WTC11 (cell line): ENCODE measurements around the gene KRT82. TPM values are rescaled to one million over a fixed set of nuclear protein-coding genes. Genes with fewer than 3 reads are reported as not detected.

ENCODE experiments used
- ATAC-seq: fragments of 200-7000 bp; cut with Tn5 transposase; 2 replicates; pipeline ENCODE4 v1.10.0; 2021; ENCODE audit warnings: mild to moderate bottlenecking, moderate library complexity
- CTCF ChIA-PET: fragments of 300-600 bp; sonication (Branson Sonifier 250); formaldehyde crosslinking; loops from one replicate; lab custom pipeline; 2021; ENCODE audit warnings: antibody characterized with exemption; lab: Charles Lee
- POLR2A ChIA-PET: fragments of 350-600 bp; sonication (Branson Sonifier 250); formaldehyde crosslinking; loops from one replicate; lab custom pipeline; 2021; ENCODE audit warnings: antibody characterized with exemption; lab: Charles Lee
- DNase-seq: peaks from one replicate; pipeline ENCODE4 v3.0.0; 2021; ENCODE audit warnings: low spot score
- H3K27ac Mint-ChIP-seq: 2 replicates; pipeline ENCODE4 v1.8.0; 2021; ENCODE audit warnings: mixed read lengths
- H3K27me3 Mint-ChIP-seq: 2 replicates; pipeline ENCODE4 v1.8.0; 2021; ENCODE audit warnings: low read depth, mild to moderate bottlenecking, moderate library complexity, mixed read lengths
- H3K36me3 Mint-ChIP-seq: 2 replicates; pipeline ENCODE4 v1.8.0; 2021; ENCODE audit warnings: mixed read lengths
- H3K4me1 Mint-ChIP-seq: 2 replicates; pipeline ENCODE4 v1.8.0; 2022; ENCODE audit warnings: mixed read lengths
- H3K4me3 Mint-ChIP-seq: 2 replicates; pipeline ENCODE4 v1.8.0; 2021; ENCODE audit warnings: mild to moderate bottlenecking, moderate library complexity, mixed read lengths
- H3K9me3 Mint-ChIP-seq: 2 replicates; pipeline ENCODE4 v1.8.0; 2021; ENCODE audit warnings: mixed read lengths
- CTCF ChIP-seq: fragments of 200-600 bp; IDR thresholded peaks from 2 replicates; pipeline ENCODE4 v1.8.0; 2022; ENCODE audit warnings: antibody characterized with exemption
- FOXP4 ChIP-seq: sonication (generic); formaldehyde crosslinking; IDR thresholded peaks from 2 replicates; pipeline ENCODE4 v1.8.0; 2022; ENCODE audit warnings: mild to moderate bottlenecking, missing genetic modification reagents
- NFATC4 ChIP-seq: fragments of 250-450 bp; sonication (Bioruptor Pico); IDR thresholded peaks from 2 replicates; pipeline ENCODE4 v1.9.0; 2021; ENCODE audit warnings: mild to moderate bottlenecking
- PRDM15 ChIP-seq: sonication (generic); formaldehyde crosslinking; IDR thresholded peaks from 2 replicates; pipeline ENCODE4 v1.8.0; 2022; ENCODE audit warnings: missing genetic modification reagents
- PRRX2 ChIP-seq: fragments of 250-450 bp; sonication (Bioruptor Pico); IDR thresholded peaks from 2 replicates; pipeline ENCODE4 v1.8.0; 2021; ENCODE audit warnings: mild to moderate bottlenecking
- RELA ChIP-seq: sonication (generic); formaldehyde crosslinking; IDR thresholded peaks from 2 replicates; pipeline ENCODE4 v1.8.1; 2022; ENCODE audit warnings: missing genetic modification reagents, mild to moderate bottlenecking, borderline replicate concordance
- SMAD4 ChIP-seq: sonication (generic); formaldehyde crosslinking; IDR thresholded peaks from 2 replicates; pipeline ENCODE4 v1.8.0; 2022; ENCODE audit warnings: mild to moderate bottlenecking, missing genetic modification reagents
- TEAD4 ChIP-seq: sonication (generic); formaldehyde crosslinking; IDR thresholded peaks from 2 replicates; pipeline ENCODE4 v1.8.0; 2022; ENCODE audit warnings: mild to moderate bottlenecking, missing genetic modification reagents
- ZBTB21 ChIP-seq: sonication (generic); formaldehyde crosslinking; IDR thresholded peaks from 2 replicates; pipeline ENCODE4 v1.8.1; 2023; ENCODE audit warnings: mild to moderate bottlenecking, missing genetic modification reagents, borderline replicate concordance
- ZMAT4 ChIP-seq: fragments of 250-450 bp; sonication (Bioruptor Pico); IDR thresholded peaks from 2 replicates; pipeline ENCODE4 v1.9.0; 2021; ENCODE audit warnings: mild to moderate bottlenecking
- ZNF121 ChIP-seq: sonication (generic); formaldehyde crosslinking; IDR thresholded peaks from 2 replicates; pipeline ENCODE4 v1.8.0; 2023; ENCODE audit warnings: missing genetic modification reagents
- ZNF423 ChIP-seq: fragments of 250-450 bp; sonication (Bioruptor Pico); IDR thresholded peaks from 2 replicates; pipeline ENCODE4 v2.1.2; 2022; ENCODE audit warnings: mild to moderate bottlenecking, moderate library complexity
- ZSCAN18 ChIP-seq: fragments of 250-450 bp; sonication (Bioruptor Pico); IDR thresholded peaks from 2 replicates; pipeline ENCODE4 v2.1.2; 2022; ENCODE audit warnings: mild to moderate bottlenecking, moderate library complexity
- total RNA-seq: library from RNA; stranded (reverse); gene quantifications from 3 replicates; pipeline ENCODE4 v1.2.3, GENCODE V29; 2021

KRT82 gene
- total RNA-seq, 1 experiment from 2014 or later: not detected

GRCh38 chr12:52403561-52403960 lies 2.6 kb downstream of the KRT82 start:
- Mint-ChIP-seq H3K27me3 (no peaks in the 10 kb centered on the region; the same call in 1 of the 2 replicates), H3K9me3 (peaks cover 6% of the 10 kb centered on the region), H3K27ac (no peak overlapping the region), H3K4me1 (peaks cover 9% of the 10 kb centered on the region), H3K4me3 (no peak overlapping the region), H3K36me3 (peaks cover 3% of the 10 kb centered on the region; the same call in 1 of the 2 replicates)
- ChIA-PET CTCF (interaction anchor here (0.8 to 2.2 kb wide), 14 partner anchors 8 to 577 kb away, joined by 3 to 10 read pairs (median 4); no protein-coding TSS in a partner anchor), POLR2A (no interaction called here)
- ATAC-seq: no peak
- no peak for DNase-seq
- TF ChIP-seq CTCF: no peak
- TF ChIP-seq ZNF121 (CRISPR knock-in tag): no peak
- no peak for TF ChIP-seq PRRX2
- TF ChIP-seq RELA (CRISPR knock-in tag): no peak
- TF ChIP-seq SMAD4 (CRISPR knock-in tag): no peak
- no peak for TF ChIP-seq ZMAT4 (CRISPR knock-in tag)
- TF ChIP-seq ZSCAN18 (CRISPR knock-in tag): no peak
- no peak for TF ChIP-seq FOXP4

GRCh38 chr12:52402873-52403540 lies 3.1 kb downstream of the KRT82 start:
- Mint-ChIP-seq H3K27me3 (no peaks in the 10 kb centered on the region; the same call in 1 of the 2 replicates), H3K36me3 (no peaks in the 10 kb centered on the region), H3K9me3 (peaks cover under 1% of the 10 kb centered on the region; the same call in 1 of the 2 replicates), H3K4me1 (peaks cover 9% of the 10 kb centered on the region), H3K4me3 (no peak overlapping the region), H3K27ac (no peak overlapping the region; the same call in 1 of the 2 replicates)
- ATAC-seq (peak; percentile 51), DNase-seq (no peak)
- TF ChIP-seq ZBTB21 (CRISPR knock-in tag) (no peak), TEAD4 (CRISPR knock-in tag) (no peak), PRDM15 (CRISPR knock-in tag) (peak; percentile 86), NFATC4 (no peak), ZNF423 (CRISPR knock-in tag) (no peak)
- CTCF ChIA-PET: interaction anchor here (0.8 to 2.2 kb wide), 13 partner anchors 11 to 578 kb away, joined by 3 to 10 read pairs (median 4); no protein-coding TSS in a partner anchor
- POLR2A ChIA-PET: no interaction called here
